Measurements from ENCODE around the gene SEBOX.
A peak's percentile ranks its signal among the peaks of the same experiment; 100 is the strongest.

SEBOX gene

GRCh38 chr17:28341516-28341915 is 23.5 kb downstream of the SEBOX start:
- DNase-seq, result no peak

- DNase-seq, result no peak
These were observed 24.6 kb downstream of the SEBOX start for GRCh38 chr17:28340374-28340773.

GRCh38 chr17:28339431-28339830 is 25.6 kb downstream of the SEBOX start:
- DNase-seq, result no peak

GRCh38 chr17:28338769-28339212 is 26.2 kb downstream of the SEBOX start:
- DNase-seq, result peak in 1 of 51 donors; percentile 31

GRCh38 chr17:28338056-28338768 is 26.8 kb downstream of the SEBOX start:
- DNase-seq, result peak in 1 of 51 donors; percentile 7

GRCh38 chr17:28335959-28336871 is 28.8 kb downstream of the SEBOX start:
- peak in 15 of 51 donors; percentile 10 to 52 (median 38) for DNase-seq

GRCh38 chr17:28335201-28335958 is 29.6 kb downstream of the SEBOX start, which contains the start of the genes IFT20 and TNFAIP1:
IFT20 (minus strand) TSS chr17:28335472; CDS start chr17:28331985, 3,487 bp downstream.
TNFAIP1 (plus strand) TSS chr17:28335761; CDS start chr17:28339522, 3,761 bp downstream.
- DNase-seq, result peak; percentile 73 to 100 (median 99)

- DNase-seq, result no peak
These were observed 30.3 kb downstream of the SEBOX start for GRCh38 chr17:28334666-28335200.

- no peak for DNase-seq
These were observed 30.8 kb downstream of the SEBOX start for GRCh38 chr17:28334171-28334570.

- DNase-seq, result no peak
These were observed 31.8 kb downstream of the SEBOX start for GRCh38 chr17:28333083-28333746.

GRCh38 chr17:28331891-28332420 is 33.0 kb downstream of the SEBOX start:
- no peak for DNase-seq

GRCh38 chr17:28330671-28331070 is 34.3 kb downstream of the SEBOX start:
- DNase-seq, result no peak

GRCh38 chr17:28328325-28328724 is 36.7 kb downstream of the SEBOX start:
- DNase-seq, result no peak

GRCh38 chr17:28327709-28328108 is 37.3 kb downstream of the SEBOX start:
- no peak for DNase-seq

GRCh38 chr17:28327031-28327607 is 37.9 kb downstream of the SEBOX start:
- DNase-seq, result no peak

- no peak for DNase-seq
These were observed 38.9 kb downstream of the SEBOX start for GRCh38 chr17:28326114-28326513.

- no peak for DNase-seq
These were observed 39.8 kb downstream of the SEBOX start for GRCh38 chr17:28325211-28325610.

GRCh38 chr17:28324781-28325180 is 40.2 kb downstream of the SEBOX start:
- DNase-seq, result no peak

- no peak for DNase-seq
These were observed 40.7 kb downstream of the SEBOX start for GRCh38 chr17:28324267-28324745.

All from hypothalamus (tissue), 51 donors.